ENCODE results near the gene ENTHD1.

DNA sequence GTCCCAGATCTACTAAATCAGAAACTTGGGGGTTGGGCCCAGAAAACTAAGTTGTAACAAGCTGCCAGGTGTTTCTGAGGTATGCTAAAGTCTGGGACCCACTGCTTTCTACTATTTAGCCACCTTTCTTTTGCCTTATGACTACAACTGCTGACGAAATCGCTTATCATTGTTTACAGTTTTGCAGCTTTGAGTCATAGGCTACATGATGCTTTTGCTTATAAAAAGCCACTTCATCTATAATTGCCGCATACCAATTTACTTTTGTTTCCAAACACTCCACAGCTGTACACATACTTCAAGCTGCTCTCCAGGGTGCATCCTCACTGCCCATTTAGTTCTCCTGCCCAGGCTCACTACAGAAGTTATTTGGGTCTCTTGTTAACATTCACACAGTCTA, 144.7 kb downstream of the ENTHD1 start:
- TF ChIP-seq POLR2A (IDR thresholded peaks at IDR 0.05; ENCODE audit: low read length) (no peak), GATA1 (IDR thresholded peaks at IDR 0.05; ENCODE audit: low read depth, low read length) (no peak)
